HUES6 (cell line): ENCODE results near the gene TUBGCP3.

Experiments
- H3K27ac ChIP-seq: 2 replicates; pipeline ENCODE4 v1.7.0; 2013; ENCODE audit warnings: low read depth, mild to moderate bottlenecking, low read length, inconsistent platforms
- H3K27me3 ChIP-seq: 2 replicates; pipeline ENCODE4 v1.6.1; 2013; ENCODE audit warnings: low read length; ENCODE audit not compliant: control insufficient read depth, insufficient read depth
- H3K36me3 ChIP-seq: 2 replicates; pipeline ENCODE4 v1.6.1; 2013; ENCODE audit warnings: low read length; ENCODE audit not compliant: control insufficient read depth, insufficient read depth
- H3K4me1 ChIP-seq: 2 replicates; pipeline ENCODE4 v1.6.1; 2013; ENCODE audit warnings: low read length; ENCODE audit not compliant: control insufficient read depth, insufficient read depth
- H3K4me3 ChIP-seq: 2 replicates; pipeline ENCODE4 v1.5.1; 2013; ENCODE audit warnings: low read depth, low read length
- H3K9ac ChIP-seq: one replicate; pipeline ENCODE4 v1.6.1; 2013; ENCODE audit warnings: mild to moderate bottlenecking, low read length
- H3K9me3 ChIP-seq: 2 replicates; pipeline ENCODE4 v1.6.1; 2013; ENCODE audit warnings: low read depth, low read length; ENCODE audit not compliant: control insufficient read depth, insufficient read depth

Gene TUBGCP3

GRCh38 chr13:112592647-112593046, 4.7 kb upstream of the TUBGCP3 start:
- Histone ChIP-seq H3K9me3 (no peaks in the 10 kb centered on the region), H3K9ac (no peak overlapping the region), H3K4me1 (peaks cover 3% of the 10 kb centered on the region; the same call in 1 of the 2 replicates), H3K4me3 (no peak overlapping the region), H3K36me3 (no peaks in the 10 kb centered on the region), H3K27me3 (no peaks in the 10 kb centered on the region), H3K27ac (no peak overlapping the region)

- peaks cover 3% of the 10 kb centered on the region; the same call in 1 of the 2 replicates for H3K4me1 ChIP-seq
- no peaks in the 10 kb centered on the region for H3K36me3 ChIP-seq
- no peak overlapping the region for H3K9ac ChIP-seq
- no peak overlapping the region for H3K4me3 ChIP-seq
- H3K27ac ChIP-seq = no peak overlapping the region
- H3K27me3 ChIP-seq = no peaks in the 10 kb centered on the region
- H3K9me3 ChIP-seq = no peaks in the 10 kb centered on the region
These were observed 4.2 kb upstream of the TUBGCP3 start for GRCh38 chr13:112592181-112592580.

GRCh38 chr13:112588490-112589297, 741 bp upstream of the TUBGCP3 start:
- peaks cover 3% of the 10 kb centered on the region; the same call in 1 of the 2 replicates for H3K4me1 ChIP-seq
- no peaks in the 10 kb centered on the region for H3K27me3 ChIP-seq
- H3K27ac ChIP-seq = peak overlapping the region; percentile 96
- peak overlapping the region; percentile 88 for H3K4me3 ChIP-seq
- no peaks in the 10 kb centered on the region for H3K9me3 ChIP-seq
- peak overlapping the region; percentile 96 for H3K9ac ChIP-seq
- H3K36me3 ChIP-seq = no peaks in the 10 kb centered on the region

GRCh38 chr13:112587212-112587763, 665 bp downstream of the TUBGCP3 start:
- peaks cover 3% of the 10 kb centered on the region; the same call in 1 of the 2 replicates for H3K4me1 ChIP-seq
- H3K36me3 ChIP-seq = no peaks in the 10 kb centered on the region; the same call in 1 of the 2 replicates
- no peaks in the 10 kb centered on the region; the same call in 1 of the 2 replicates for H3K9me3 ChIP-seq
- H3K9ac ChIP-seq = peak overlapping the region; percentile 96
- H3K27ac ChIP-seq = peak overlapping the region; percentile 96
- H3K4me3 ChIP-seq = peak overlapping the region; percentile 88
- no peaks in the 10 kb centered on the region for H3K27me3 ChIP-seq

- Histone ChIP-seq H3K4me3 (peak overlapping the region; percentile 88), H3K9me3 (no peaks in the 10 kb centered on the region; the same call in 1 of the 2 replicates), H3K27me3 (no peaks in the 10 kb centered on the region), H3K4me1 (peaks cover 3% of the 10 kb centered on the region; the same call in 1 of the 2 replicates), H3K9ac (no peak overlapping the region), H3K27ac (no peak overlapping the region), H3K36me3 (no peaks in the 10 kb centered on the region; the same call in 1 of the 2 replicates)
These were observed 1.5 kb downstream of the TUBGCP3 start for GRCh38 chr13:112586334-112586960.

- no peak overlapping the region for H3K27ac ChIP-seq
- peaks cover 6% of the 10 kb centered on the region; the same call in 1 of the 2 replicates for H3K9me3 ChIP-seq
- H3K4me3 ChIP-seq = no peak overlapping the region
- no peaks in the 10 kb centered on the region; the same call in 1 of the 2 replicates for H3K36me3 ChIP-seq
- no peak overlapping the region for H3K9ac ChIP-seq
- no peaks in the 10 kb centered on the region for H3K27me3 ChIP-seq
- peaks cover 3% of the 10 kb centered on the region; the same call in 1 of the 2 replicates for H3K4me1 ChIP-seq
These were observed 4.2 kb downstream of the TUBGCP3 start for GRCh38 chr13:112583592-112584277.

GRCh38 chr13:112582263-112582662, 5.7 kb downstream of the TUBGCP3 start:
- no peak overlapping the region for H3K4me3 ChIP-seq
- H3K9ac ChIP-seq = no peak overlapping the region
- H3K36me3 ChIP-seq = no peaks in the 10 kb centered on the region; the same call in 1 of the 2 replicates
- no peaks in the 10 kb centered on the region for H3K4me1 ChIP-seq
- no peak overlapping the region for H3K27ac ChIP-seq
- peaks cover 9% of the 10 kb centered on the region; the same call in 1 of the 2 replicates for H3K9me3 ChIP-seq
- H3K27me3 ChIP-seq = no peaks in the 10 kb centered on the region

GRCh38 chr13:112580912-112581311, 7.0 kb downstream of the TUBGCP3 start:
- Histone ChIP-seq H3K4me1 (0 out of 2 replicates have a peak, but pooled peaks cover 5% of the 10 kb centered on the region), H3K4me3 (no peak overlapping the region), H3K27ac (no peak overlapping the region), H3K27me3 (no peaks in the 10 kb centered on the region), H3K9me3 (peaks cover 9% of the 10 kb centered on the region; the same call in 1 of the 2 replicates), H3K36me3 (no peaks in the 10 kb centered on the region; the same call in 1 of the 2 replicates), H3K9ac (no peak overlapping the region)

GRCh38 chr13:112580211-112580610, 7.7 kb downstream of the TUBGCP3 start:
- Histone ChIP-seq H3K4me1 (peaks cover 11% of the 10 kb centered on the region), H3K27ac (no peak overlapping the region), H3K36me3 (no peaks in the 10 kb centered on the region; the same call in 1 of the 2 replicates), H3K9me3 (peaks cover 9% of the 10 kb centered on the region; the same call in 1 of the 2 replicates), H3K9ac (no peak overlapping the region), H3K4me3 (no peak overlapping the region), H3K27me3 (no peaks in the 10 kb centered on the region)

- peaks cover 16% of the 10 kb centered on the region for H3K4me1 ChIP-seq
- peaks cover 9% of the 10 kb centered on the region; the same call in 1 of the 2 replicates for H3K9me3 ChIP-seq
- H3K27ac ChIP-seq = no peak overlapping the region
- no peaks in the 10 kb centered on the region; the same call in 1 of the 2 replicates for H3K36me3 ChIP-seq
- no peak overlapping the region for H3K4me3 ChIP-seq
- H3K27me3 ChIP-seq = no peaks in the 10 kb centered on the region
- no peak overlapping the region for H3K9ac ChIP-seq
These were observed 8.6 kb downstream of the TUBGCP3 start for GRCh38 chr13:112579310-112579843.
